ENCODE measurements around the gene MYCBPAP.
A peak's percentile ranks its signal among the peaks of the same experiment; 100 is the strongest.

Gene MYCBPAP

DNA sequence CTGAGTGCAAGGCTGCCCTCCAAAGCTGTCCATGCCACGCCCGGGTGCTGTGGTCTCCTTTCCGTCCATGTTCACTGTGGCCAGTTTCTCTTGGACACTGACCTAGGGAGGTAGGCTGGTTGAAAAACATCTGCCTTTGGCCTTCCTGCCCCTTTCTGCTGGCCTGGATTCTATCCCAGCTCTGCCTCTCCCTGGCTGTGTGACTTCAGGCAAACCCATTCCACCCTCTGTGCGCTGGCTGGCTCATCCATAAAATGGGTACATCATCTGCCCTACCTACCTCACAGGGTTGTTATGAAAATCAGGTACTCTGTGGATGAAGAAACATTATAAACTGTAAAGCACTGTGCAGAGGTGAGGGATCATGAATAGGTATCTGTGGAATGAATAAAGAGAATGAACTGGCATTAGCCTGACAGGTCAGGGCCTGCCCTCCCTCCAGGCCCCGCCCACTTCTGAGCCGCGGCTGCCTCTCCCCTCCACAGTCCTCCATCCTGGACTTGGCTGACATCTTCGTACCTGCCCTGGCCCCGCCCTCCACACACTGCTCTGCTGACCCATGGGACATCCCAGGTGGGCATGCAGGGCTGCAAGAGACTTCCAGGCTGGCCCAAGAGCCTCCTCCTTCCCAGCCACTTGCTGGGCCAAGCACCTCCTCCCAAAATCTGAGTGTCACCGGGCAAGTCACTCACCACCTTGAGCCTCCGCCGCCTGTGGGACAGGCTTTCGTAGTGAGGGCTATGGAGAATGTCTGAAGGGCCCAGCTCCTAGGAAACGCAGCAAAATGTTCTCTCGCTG lies 31.7 kb downstream of the MYCBPAP start:
- H3K27me3 ChIP-seq: peaks cover 33% of the 10 kb centered on the region
- H3K4me3 ChIP-seq (ENCODE audit: low read depth in 1 of 2, low read length in 1 of 2): no peak overlapping the region
- no peak overlapping the region for H3K27ac ChIP-seq
- TF ChIP-seq, protein P1, sequence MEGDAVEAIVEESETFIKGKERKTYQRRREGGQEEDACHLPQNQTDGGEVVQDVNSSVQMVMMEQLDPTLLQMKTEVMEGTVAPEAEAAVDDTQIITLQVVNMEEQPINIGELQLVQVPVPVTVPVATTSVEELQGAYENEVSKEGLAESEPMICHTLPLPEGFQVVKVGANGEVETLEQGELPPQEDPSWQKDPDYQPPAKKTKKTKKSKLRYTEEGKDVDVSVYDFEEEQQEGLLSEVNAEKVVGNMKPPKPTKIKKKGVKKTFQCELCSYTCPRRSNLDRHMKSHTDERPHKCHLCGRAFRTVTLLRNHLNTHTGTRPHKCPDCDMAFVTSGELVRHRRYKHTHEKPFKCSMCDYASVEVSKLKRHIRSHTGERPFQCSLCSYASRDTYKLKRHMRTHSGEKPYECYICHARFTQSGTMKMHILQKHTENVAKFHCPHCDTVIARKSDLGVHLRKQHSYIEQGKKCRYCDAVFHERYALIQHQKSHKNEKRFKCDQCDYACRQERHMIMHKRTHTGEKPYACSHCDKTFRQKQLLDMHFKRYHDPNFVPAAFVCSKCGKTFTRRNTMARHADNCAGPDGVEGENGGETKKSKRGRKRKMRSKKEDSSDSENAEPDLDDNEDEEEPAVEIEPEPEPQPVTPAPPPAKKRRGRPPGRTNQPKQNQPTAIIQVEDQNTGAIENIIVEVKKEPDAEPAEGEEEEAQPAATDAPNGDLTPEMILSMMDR (IDR thresholded peaks at IDR 0.05): no peak
- no peaks in the 10 kb centered on the region for H3K9me3 ChIP-seq
- H3K36me3 ChIP-seq: no peaks in the 10 kb centered on the region
- peaks cover 6 to 12% of the 10 kb centered on the region in 2 experiments for H3K4me1 ChIP-seq (ENCODE audit: control insufficient read depth in 1 of 2, insufficient read depth in 1 of 2, low read depth in 1 of 2, low read length in 1 of 2)

DNA sequence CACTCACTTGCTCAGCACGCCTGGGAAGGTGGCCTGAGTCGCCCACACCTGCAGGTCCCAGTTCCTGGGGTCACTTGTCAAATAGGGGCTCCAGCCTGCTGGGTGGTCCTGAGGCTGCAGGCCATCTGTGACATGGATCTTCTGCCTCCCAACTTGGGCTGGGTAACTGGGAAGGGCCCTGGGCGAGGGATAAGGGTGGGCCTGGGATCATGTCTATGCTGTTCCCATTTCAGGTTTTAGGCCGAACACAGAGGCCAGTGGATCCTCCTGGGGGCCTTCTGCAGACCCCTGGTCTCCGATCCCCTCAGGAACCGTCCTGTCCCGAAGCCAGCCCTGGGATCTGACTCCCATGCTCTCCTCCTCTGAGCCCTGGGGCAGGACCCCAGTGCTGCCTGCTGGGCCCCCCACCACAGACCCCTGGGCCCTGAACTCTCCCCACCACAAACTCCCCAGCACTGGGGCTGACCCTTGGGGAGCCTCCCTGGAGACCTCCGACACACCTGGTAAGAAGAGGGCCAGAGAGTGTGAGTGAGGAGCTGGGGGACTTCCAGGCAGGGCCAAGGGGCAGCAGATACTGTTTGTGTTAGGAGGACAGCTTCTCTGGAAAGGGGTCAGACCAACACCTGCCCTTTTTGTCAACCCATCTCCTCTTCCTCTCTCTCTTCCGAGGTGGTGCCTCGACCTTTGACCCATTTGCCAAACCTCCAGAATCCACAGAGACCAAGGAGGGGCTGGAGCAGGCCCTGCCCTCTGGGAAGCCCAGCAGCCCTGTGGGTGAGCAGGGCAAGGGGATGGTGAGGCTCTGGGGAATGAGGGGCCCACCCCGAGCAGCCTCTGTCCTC lies 32.5 kb downstream of the MYCBPAP start:
- Histone ChIP-seq H3K36me3 (no peaks in the 10 kb centered on the region), H3K27ac (no peak overlapping the region), H3K4me1 (ENCODE audit: control insufficient read depth in 1 of 2, insufficient read depth in 1 of 2, low read depth in 1 of 2, low read length in 1 of 2) (peaks cover 6 to 12% of the 10 kb centered on the region in 2 experiments), H3K27me3 (peaks cover 33% of the 10 kb centered on the region), H3K9me3 (no peaks in the 10 kb centered on the region), H3K4me3 (ENCODE audit: low read depth in 1 of 2, low read length in 1 of 2) (peak overlapping the region in 1 of 2 experiments; percentile 87)
- TF ChIP-seq, protein P1 (IDR thresholded peaks at IDR 0.05): no peak

DNA sequence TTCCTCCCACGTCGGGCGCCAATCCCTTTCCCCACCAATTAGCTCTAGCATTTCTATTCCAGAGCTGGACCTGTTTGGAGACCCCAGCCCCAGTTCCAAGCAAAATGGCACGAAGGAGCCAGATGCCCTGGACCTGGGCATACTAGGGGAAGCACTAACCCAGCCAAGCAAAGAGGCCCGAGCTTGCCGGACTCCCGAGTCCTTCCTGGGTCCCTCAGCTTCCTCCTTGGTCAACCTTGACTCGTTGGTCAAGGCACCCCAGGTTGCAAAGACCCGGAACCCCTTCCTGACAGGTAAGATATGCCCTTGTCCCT lies 33.1 kb downstream of the MYCBPAP start:
- Histone ChIP-seq H3K9me3 (no peaks in the 10 kb centered on the region), H3K27me3 (peaks cover 33% of the 10 kb centered on the region), H3K4me1 (ENCODE audit: control insufficient read depth in 1 of 2, insufficient read depth in 1 of 2, low read depth in 1 of 2, low read length in 1 of 2) (peaks cover 6 to 12% of the 10 kb centered on the region in 2 experiments), H3K27ac (no peak overlapping the region), H3K36me3 (no peaks in the 10 kb centered on the region), H3K4me3 (ENCODE audit: low read depth in 1 of 2, low read length in 1 of 2) (peak overlapping the region; percentile 78 to 87)
- TF ChIP-seq, protein P1 (IDR thresholded peaks at IDR 0.05): no peak

DNA sequence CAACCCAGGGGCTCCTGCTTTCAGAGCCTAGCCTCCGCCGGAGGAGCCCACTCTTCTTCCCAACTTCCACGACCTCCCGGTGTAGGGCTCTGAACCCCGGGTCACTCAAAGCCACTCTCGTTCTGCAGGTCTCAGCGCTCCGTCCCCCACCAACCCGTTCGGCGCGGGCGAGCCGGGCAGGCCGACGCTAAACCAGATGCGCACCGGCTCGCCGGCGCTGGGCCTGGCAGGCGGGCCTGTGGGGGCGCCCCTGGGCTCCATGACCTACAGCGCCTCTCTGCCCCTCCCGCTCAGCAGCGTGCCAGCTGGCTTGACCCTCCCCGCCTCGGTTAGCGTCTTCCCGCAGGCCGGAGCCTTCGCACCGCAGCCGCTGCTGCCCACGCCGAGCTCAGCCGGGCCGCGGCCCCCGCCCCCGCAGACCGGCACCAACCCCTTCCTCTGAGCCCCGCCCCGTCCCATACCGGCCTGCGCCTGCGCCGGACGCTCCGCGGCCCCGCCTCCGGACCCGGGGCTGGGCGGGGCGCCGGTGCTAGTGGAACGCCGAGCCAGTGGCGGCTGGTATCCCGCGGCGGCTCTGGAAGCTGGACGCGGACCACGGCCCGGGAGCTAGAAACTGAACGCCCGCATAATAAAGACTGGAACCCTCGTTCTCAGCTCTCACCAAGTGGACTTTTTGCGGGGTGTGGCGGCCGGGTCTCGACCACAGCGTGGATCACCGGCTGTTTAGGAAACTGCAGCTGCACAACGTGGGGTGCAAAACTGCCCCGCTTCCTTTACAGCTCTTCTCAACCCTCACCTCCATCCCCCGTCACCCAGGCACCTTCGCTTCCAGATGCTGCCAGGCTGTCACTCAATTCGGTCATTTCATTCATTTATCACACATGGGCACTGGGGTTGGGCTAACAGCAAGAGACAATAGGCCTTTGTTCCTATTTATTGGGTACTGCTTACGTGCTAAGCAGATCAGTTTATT lies 33.8 kb downstream of the MYCBPAP start:
- H3K27me3 ChIP-seq: peaks cover 39% of the 10 kb centered on the region
- peak overlapping the region; percentile 40 for H3K27ac ChIP-seq
- no peaks in the 10 kb centered on the region for H3K36me3 ChIP-seq
- H3K4me3 ChIP-seq (ENCODE audit: low read depth in 1 of 2, low read length in 1 of 2): peak overlapping the region; percentile 78 to 87
- H3K4me1 ChIP-seq (ENCODE audit: control insufficient read depth in 1 of 2, insufficient read depth in 1 of 2, low read depth in 1 of 2, low read length in 1 of 2): peaks cover 12 to 17% of the 10 kb centered on the region in 2 experiments
- TF ChIP-seq, protein P1 (IDR thresholded peaks at IDR 0.05): peak; percentile 33
- no peaks in the 10 kb centered on the region for H3K9me3 ChIP-seq
